COR-L47 (cell line): Measurements from ENCODE around the gene SPDEF.

ENCODE experiments used
- DNase-seq: peaks from one replicate; lab custom pipeline; 2025; lab: John Stamatoyannopoulos, UW

SPDEF gene

DNA sequence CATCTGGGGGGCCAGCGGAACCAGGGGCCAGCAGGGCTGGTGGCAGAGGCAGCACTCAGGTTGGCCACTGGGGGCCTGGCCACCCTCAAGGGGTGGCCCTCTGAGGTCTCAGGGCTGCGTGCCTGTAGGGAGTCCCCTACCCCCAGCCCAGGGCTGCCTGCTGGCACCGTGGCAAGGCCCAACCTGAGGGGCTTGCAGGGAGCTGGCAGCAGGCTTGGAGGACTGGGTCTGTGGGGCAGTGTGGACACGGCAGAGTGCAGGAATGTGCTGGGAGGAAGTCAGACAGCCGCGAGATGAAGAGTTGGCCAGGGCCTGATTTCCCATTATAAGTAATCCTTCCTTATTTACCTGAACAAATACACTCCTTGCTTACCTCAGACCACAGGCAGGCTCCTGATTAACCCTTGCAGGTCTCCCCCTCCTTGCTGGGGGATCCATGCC lies at the start of gene SPDEF:
SPDEF (minus strand) TSS at position 299 of the 441 bp plus-strand sequence. CDS start 11,874 bp downstream, outside the sequence.
- DNase-seq: no peak

- no peak for DNase-seq
These were observed 47.6 kb upstream of the SPDEF start for GRCh38 chr6:34603707-34604106.

- DNase-seq: peak; percentile 55
These were observed 46.4 kb upstream of the SPDEF start for GRCh38 chr6:34602318-34603111.

DNA sequence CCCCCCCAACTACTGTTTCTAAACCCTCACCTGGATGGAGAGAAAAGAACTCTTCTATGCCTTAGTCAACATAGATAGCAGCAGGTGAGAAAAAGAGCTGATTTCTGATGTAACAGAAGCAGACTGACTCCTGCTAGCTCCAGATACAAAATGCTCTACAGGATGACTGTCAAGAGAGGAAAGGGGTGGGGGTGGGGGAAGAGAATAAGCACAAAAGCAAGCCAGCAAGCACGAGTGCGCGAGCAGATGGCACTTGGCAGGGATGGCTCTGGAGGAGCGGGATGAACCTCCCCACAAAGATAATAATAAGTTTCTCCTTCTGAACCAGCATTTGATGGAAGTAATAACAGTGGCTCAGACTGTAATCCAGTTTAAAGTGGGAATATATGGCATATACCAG lies 45.6 kb upstream of the SPDEF start:
- peak; percentile 77 for DNase-seq

DNA sequence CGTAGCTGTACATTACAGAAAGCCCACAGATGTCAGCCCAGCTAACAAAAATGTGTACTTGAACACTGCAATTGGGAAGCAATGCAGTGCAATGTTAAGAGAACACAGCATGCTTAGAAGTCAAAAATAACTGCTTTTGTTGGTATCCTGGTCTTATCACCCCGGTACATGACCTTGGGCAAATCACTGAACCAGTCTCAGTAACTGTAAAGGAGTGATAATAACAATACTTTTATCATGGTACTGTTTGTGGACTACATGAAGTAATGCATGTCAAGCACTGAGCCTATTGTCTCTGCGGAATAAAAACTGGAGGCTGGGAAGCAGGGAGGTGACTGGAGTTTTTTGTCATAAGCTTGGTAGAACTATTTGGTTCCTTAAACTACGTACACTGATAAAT lies 44.7 kb upstream of the SPDEF start:
- no peak for DNase-seq

DNA sequence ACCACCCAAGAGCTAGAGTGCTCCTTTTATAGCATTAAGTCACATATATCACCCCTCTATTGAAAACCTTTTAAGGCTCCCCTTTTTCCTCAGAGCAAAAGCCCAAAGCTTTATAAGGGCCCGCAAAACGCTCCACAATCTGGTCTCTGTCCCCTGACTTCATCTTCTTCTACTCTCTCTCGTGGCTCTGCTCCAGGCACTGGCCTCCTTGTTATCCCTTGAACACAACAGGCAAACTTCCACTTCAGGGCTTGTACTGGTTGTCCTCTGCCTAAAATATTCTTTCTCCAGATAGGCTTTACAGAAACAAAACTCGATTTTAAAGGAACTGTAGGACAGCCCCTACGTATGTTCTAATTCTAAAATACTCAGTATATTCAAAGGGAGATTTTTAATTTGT lies 44.0 kb upstream of the SPDEF start:
- no peak for DNase-seq

- DNase-seq: no peak
These were observed 42.6 kb upstream of the SPDEF start for GRCh38 chr6:34598712-34599111.

DNA sequence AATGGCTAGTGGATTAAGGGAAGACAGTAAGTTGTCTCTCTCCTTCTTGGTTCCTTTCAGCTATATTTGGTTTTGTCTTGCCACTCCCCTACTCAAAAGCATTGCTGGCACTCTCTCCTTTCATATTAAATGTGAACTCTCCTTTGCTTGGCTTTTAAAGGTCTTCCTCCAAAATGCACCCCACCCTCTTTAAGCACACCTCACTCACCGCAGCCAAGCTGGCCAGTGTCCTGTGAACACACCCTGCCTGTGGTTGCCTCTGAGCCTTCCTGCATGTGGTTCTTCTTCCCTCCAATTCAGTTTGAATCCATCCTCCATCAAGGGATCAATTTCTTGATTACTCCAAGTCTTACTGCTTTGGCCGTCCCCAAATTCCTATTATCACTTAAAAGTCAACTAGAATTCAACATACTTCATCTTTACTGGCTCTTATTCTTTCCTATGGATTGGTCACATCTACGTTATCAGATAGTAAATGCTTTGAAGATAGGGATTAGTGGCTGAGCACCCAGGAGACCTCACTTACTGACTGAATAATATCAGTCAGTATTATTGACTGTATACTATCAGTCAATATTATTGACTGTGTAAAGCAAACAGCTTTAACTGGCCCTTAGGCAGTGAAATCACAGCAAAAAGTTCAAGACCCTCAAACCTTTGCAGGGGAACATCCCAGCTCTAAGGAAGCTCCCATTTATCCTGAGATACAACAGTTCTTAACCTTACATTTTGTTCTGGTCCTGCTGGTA lies 41.6 kb upstream of the SPDEF start:
- DNase-seq: no peak

DNA sequence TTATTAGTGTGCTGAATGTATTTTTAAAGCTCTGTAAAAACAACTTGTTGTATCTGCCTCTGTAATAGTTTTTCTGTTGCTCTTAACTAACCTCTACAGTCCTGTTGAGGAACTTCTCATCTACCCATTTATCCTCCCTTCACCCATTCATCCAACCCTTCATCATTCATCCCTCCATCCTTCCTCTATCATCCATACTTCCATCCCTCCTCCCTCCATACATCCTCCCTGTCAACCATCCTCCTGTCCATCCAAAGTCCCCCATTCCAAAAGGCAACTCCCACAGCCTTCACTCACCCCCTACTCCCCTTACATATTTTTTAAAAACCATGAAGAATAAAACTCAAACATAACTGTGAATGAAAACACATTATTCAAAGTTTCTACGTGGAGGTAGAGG lies 40.7 kb upstream of the SPDEF start:
- DNase-seq: no peak

GRCh38 chr6:34595332-34596184 lies 39.4 kb upstream of the SPDEF start:
- no peak for DNase-seq

DNA sequence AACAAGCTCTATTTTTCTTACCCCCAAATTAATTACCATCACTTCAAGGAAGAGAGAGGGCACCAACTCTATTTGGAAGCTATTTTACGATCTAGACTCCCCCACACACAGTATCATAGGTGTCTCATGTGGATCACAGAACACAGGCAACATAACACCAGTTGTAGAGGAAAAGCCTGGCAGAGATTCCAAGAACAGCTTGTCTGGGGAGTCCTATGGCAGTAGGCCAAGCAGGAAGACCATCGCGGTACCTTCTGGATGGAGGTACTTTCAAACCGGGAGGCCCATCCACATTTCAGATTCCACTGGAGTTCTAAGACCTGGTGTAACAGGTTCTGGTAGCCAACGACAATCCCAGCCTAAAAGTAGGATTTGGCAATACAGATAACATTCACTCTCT lies 37.6 kb upstream of the SPDEF start:
- no peak for DNase-seq

- DNase-seq: no peak
These were observed 36.3 kb upstream of the SPDEF start for GRCh38 chr6:34592208-34592952.

DNA sequence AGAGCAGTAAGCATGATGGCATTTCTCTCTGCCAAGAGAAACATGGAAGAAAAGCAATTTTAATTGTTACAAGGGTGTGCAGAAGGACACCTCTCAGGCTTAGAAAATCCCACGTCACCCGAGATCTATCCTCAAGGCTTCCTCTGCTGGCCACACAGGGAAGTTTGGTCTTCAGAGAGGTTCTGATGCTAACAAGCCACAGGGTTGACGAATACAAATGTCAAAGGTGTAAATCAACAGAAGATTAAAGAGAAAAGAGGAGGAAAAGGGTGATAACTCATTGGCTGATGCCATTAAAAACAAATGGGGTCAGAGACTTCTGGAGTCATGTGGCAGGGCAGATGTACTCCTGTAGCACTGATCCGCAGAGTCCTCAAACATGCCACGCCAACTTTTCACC lies 33.6 kb upstream of the SPDEF start:
- DNase-seq: no peak

DNA sequence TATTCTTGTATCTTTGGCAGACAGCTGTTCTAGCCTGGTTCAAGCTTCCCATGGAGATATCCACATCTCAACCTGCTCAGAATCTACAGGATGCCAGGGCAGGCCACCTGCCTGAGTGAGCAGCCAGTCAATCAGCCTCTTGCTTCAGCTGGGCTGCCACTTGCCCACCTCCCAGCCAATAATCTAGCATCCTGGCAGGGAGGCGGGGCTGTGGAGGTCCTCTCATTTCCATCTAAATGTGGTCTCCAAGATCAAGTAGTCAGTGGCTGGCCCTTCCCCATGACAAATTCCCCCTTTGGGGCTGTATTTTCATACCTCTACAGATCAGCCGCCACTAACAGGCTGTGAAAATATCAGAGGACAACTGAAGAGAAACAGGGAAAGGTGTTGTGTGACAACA lies 33.0 kb upstream of the SPDEF start:
- no peak for DNase-seq

DNA sequence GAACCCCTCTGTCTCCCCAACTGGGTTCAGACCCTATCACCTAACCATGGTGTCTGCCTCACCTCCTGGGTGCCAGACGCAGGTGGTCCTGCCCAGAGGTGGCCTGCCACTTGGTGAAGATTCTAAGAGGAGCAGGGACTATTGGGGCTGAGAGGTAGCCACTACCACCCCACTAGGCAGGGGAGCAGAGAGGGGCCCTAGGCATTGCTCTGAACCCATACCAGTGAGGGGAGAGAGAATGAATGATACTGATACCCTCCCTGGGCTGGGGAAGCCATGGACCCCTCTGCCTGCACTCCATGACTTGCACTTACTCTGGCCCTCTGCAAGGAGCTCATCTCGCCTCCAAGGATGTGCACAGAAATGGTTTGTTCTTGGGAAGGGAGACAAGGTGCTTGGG lies 31.7 kb upstream of the SPDEF start:
- DNase-seq: no peak

DNA sequence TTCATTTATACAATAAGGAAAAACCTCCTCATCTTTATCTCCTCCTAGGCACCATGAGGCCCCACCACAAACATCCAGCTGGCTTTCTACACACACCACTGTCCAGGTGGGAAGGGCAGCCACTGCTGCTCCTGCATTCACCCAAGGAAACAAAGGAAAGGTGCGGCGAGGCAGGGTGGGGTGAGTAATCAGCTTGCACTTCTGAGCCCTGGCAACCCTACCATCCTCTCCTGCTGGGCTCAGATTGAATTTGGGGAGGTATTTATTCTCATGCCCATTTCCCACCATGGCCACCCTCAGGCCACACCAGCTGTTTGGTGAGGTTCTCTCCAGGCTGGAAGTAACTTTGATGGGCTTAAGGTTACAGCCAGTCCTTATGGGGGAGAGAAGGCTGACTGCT lies 31.2 kb upstream of the SPDEF start:
- DNase-seq: peak; percentile 21

DNA sequence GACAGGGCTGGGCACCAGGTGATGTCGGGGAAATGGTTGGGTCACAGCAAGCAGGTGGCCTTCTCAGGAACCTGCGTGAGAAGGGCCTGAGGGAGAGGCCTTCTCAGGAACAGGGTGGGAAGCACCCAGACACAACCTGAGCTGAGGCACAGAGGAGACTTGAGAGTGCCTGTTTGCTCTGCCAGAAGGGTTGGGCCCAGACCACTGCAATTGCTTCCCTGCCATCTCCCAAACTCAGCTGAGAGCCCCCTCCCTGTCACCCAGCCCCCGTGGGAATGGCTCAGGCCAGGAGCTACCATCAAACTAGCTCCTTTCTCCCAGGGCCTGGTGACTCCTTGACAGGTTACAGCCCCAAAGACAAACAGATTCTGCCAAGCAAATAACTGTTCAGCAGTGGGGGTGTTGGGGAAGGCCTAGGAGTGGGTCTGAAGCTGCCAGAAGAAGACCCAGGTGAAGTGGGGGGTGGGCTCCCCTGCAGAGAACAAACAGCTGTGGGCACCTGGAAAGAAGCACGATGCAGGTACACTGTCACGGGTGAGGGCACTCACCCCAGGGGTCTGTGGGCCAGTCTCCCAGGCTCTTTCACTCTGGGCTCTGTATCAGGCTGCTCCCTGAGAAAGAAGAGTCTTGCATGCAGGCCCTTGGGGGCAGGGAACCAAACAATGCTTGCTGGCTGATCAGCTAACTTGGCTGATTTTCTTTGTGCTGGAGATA lies 30.4 kb upstream of the SPDEF start:
- DNase-seq: peak; percentile 30

DNA sequence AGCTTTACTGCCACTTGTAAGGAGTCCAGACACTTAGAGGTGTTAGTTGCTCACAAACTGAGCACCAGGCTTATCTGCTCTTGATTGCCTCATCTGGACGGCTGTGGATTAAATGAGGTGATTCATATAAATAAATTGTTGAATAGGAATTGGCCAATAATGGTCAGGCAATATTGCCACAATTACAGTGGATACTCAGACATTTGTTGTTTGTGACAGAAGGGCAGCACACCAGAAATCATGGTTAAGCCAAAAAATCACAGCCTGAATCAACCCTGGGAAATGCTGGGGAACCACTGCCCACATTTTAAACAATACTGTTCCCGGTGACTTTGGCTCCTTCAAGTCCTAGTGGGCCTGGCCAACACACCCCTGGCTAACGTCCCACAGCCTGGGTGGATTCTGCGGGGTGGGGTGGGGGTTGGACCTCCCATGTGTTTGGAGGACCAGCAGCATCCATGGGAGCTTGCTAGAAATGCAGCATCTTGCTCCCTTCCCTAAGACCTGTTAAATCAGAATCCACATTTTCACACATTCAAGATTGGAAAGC lies 29.5 kb upstream of the SPDEF start:
- no peak for DNase-seq

- DNase-seq: no peak
These were observed 29.0 kb upstream of the SPDEF start for GRCh38 chr6:34585108-34585507.

DNA sequence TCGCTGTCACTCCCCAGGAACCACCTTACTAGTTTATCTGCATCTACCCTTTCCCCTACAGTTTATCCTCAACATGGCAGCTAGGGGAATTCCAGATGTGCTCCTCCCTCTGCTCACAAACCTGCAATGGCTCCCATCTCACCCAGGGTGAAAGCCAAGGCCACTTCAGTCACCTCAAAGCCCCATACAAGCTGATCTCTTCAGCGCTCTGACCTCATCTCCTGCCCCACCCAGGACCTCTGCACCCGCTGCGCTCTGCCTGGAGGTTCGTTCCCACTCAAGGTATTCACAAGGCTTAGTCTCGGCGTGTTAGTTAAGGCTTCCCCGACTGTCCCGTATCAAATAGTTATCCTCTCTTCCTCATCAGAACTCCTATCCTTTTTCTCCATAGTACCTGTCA lies 28.6 kb upstream of the SPDEF start:
- DNase-seq: no peak
